ENCODE measurements around the gene KCNAB1. TPM values are rescaled to one million over a fixed set of nuclear protein-coding genes. Genes with fewer than 3 reads are reported as not detected.

KCNAB1 gene
- total RNA-seq, 2 donors from 2014 or later: 0.49 to 0.81 TPM

- H3K36me3 ChIP-seq (ENCODE audit: control insufficient read depth, insufficient read depth, low read length): peaks cover 44% of the 10 kb centered on the region
- no peak overlapping the region for H3K27ac ChIP-seq (ENCODE audit: low read depth, low read length)
- H3K27ac Mint-ChIP-seq: peak overlapping the region; percentile 98
- peaks cover 9% of the 10 kb centered on the region for H3K4me1 Mint-ChIP-seq
- H3K27me3 Mint-ChIP-seq (ENCODE audit: insufficient read depth): no peaks in the 10 kb centered on the region
- no peaks in the 10 kb centered on the region for H3K9me3 Mint-ChIP-seq
- H3K4me3 ChIP-seq (ENCODE audit: low read length): peak overlapping the region; percentile 88
- H3K9me3 ChIP-seq (ENCODE audit: control insufficient read depth, low read length): no peaks in the 10 kb centered on the region
- TF ChIP-seq, protein P1, sequence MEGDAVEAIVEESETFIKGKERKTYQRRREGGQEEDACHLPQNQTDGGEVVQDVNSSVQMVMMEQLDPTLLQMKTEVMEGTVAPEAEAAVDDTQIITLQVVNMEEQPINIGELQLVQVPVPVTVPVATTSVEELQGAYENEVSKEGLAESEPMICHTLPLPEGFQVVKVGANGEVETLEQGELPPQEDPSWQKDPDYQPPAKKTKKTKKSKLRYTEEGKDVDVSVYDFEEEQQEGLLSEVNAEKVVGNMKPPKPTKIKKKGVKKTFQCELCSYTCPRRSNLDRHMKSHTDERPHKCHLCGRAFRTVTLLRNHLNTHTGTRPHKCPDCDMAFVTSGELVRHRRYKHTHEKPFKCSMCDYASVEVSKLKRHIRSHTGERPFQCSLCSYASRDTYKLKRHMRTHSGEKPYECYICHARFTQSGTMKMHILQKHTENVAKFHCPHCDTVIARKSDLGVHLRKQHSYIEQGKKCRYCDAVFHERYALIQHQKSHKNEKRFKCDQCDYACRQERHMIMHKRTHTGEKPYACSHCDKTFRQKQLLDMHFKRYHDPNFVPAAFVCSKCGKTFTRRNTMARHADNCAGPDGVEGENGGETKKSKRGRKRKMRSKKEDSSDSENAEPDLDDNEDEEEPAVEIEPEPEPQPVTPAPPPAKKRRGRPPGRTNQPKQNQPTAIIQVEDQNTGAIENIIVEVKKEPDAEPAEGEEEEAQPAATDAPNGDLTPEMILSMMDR (conservative IDR thresholded peaks at IDR 0.05): no peak
- peaks cover 42% of the 10 kb centered on the region for H3K36me3 Mint-ChIP-seq (ENCODE audit: low read depth)
- no peaks in the 10 kb centered on the region for H3K4me1 ChIP-seq (ENCODE audit: control insufficient read depth, insufficient read depth, low read length)
- H3K27me3 ChIP-seq (ENCODE audit: control insufficient read depth, insufficient read depth, low read length, poor library complexity, severe bottlenecking): no peaks in the 10 kb centered on the region
- H3K4me3 Mint-ChIP-seq: peak overlapping the region; percentile 95
- H3K9ac ChIP-seq (ENCODE audit: extremely low read depth, low read length, poor library complexity, severe bottlenecking): peak overlapping the region; percentile 93
- peak; percentile 49 for DNase-seq
- WGBS, 2 experiments (ENCODE audit: insufficient coverage in 1 of 2, insufficient read length in 1 of 2): 33 to 50% methylated on average over 6 to 11 of the region's 11 CpGs
These were observed 433.5 kb downstream of the KCNAB1 start for GRCh38 chr3:156553705-156554356.

DNA sequence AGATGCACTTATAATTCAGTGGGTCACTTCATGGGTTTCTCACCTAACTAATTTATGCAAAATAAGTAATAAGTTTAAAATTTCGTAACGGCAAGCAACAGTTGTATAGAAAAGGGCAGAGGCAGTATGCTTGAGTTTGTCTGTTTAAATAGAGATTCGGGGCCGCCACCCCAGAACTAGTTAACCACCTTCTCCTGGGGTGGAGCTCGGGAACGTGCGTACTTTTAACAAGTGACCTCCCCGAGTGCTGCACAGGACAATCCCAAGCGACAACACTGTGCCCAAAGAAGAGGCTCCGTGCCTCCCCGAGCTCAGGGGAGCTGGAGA, 434.1 kb downstream of the KCNAB1 start:
- 0% methylated on average over 3 to 11 of the region's 11 CpGs for WGBS, 2 experiments (ENCODE audit: insufficient coverage in 1 of 2, insufficient read length in 1 of 2)
- H3K36me3 Mint-ChIP-seq (ENCODE audit: low read depth): peaks cover 36% of the 10 kb centered on the region
- peak overlapping the region; percentile 95 for H3K4me3 Mint-ChIP-seq
- no peaks in the 10 kb centered on the region for H3K27me3 Mint-ChIP-seq (ENCODE audit: insufficient read depth)
- H3K9ac ChIP-seq (ENCODE audit: extremely low read depth, low read length, poor library complexity, severe bottlenecking): peak overlapping the region; percentile 93
- H3K9me3 Mint-ChIP-seq: no peaks in the 10 kb centered on the region
- TF ChIP-seq, protein P1 (conservative IDR thresholded peaks at IDR 0.05): no peak
- H3K27me3 ChIP-seq (ENCODE audit: control insufficient read depth, insufficient read depth, low read length, poor library complexity, severe bottlenecking): no peaks in the 10 kb centered on the region
- no peak for DNase-seq
- H3K4me1 ChIP-seq (ENCODE audit: control insufficient read depth, insufficient read depth, low read length): no peaks in the 10 kb centered on the region
- peak overlapping the region; percentile 98 for H3K27ac Mint-ChIP-seq
- peaks cover 9% of the 10 kb centered on the region for H3K4me1 Mint-ChIP-seq
- H3K4me3 ChIP-seq (ENCODE audit: low read length): peak overlapping the region; percentile 88
- no peaks in the 10 kb centered on the region for H3K9me3 ChIP-seq (ENCODE audit: control insufficient read depth, low read length)
- peak overlapping the region; percentile 86 for H3K27ac ChIP-seq (ENCODE audit: low read depth, low read length)
- H3K36me3 ChIP-seq (ENCODE audit: control insufficient read depth, insufficient read depth, low read length): peaks cover 38% of the 10 kb centered on the region

DNA sequence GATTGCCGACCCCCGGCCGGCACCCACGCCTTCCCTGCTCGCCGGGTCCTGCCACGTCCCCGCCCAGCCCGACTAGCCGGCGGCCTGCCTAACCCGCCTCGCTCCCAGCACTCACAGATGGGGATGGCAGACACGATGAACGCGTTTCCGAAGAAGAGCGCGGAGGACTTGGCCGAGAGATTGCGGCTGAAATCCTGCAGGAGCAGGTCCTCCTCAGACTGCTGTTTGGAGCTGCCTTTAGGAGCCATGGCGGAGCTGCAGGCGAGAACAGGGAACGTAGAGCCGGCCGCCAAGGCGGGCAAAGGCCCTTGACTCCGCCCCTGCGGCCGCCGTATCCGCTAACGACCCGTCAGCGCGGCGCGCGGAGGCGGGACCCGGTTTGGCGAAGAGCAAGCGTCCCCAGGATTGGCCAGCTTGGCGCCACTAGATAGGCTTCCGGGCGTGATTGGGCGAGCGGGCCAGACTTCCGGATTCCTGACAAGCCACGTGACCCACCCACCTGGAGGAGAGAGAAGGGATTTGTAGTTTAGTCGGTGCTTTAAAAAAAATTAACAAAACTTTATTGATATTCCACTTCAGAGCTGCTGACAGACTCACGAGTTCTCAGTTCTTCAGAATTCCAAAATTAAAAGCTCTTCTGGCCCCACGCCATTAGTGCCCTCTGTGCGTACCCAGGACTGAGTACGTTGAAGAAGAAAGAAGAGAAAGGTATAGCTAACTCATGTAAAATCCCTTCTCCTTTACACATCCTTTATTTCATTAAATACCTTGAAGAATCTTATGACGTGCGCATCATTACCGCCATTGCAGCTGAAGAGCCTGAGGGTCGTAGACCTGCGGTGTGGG, 434.7 kb downstream of the KCNAB1 start, which contains the start of gene SSR3:
SSR3 (minus strand) TSS at position 276 of the 846 bp plus-strand sequence; CDS start at position 248, 28 bp downstream.
- H3K4me3 Mint-ChIP-seq: peak within 1 kb of the TSS; percentile 95
- H3K9ac ChIP-seq (ENCODE audit: extremely low read depth, low read length, poor library complexity, severe bottlenecking): peak within 1 kb of the TSS; percentile 93
- H3K36me3 ChIP-seq (ENCODE audit: control insufficient read depth, insufficient read depth, low read length): peaks cover 33% of the 10 kb centered on the region
- H3K9me3 Mint-ChIP-seq: no peaks in the 10 kb centered on the region
- H3K27ac Mint-ChIP-seq: peak within 1 kb of the TSS; percentile 98
- no peaks in the 10 kb centered on the region for H3K27me3 ChIP-seq (ENCODE audit: control insufficient read depth, insufficient read depth, low read length, poor library complexity, severe bottlenecking)
- peaks cover 9% of the 10 kb centered on the region for H3K4me1 Mint-ChIP-seq
- H3K4me1 ChIP-seq (ENCODE audit: control insufficient read depth, insufficient read depth, low read length): no peaks in the 10 kb centered on the region
- H3K27me3 Mint-ChIP-seq (ENCODE audit: insufficient read depth): no peaks in the 10 kb centered on the region
- no peaks in the 10 kb centered on the region for H3K9me3 ChIP-seq (ENCODE audit: control insufficient read depth, low read length)
- H3K36me3 Mint-ChIP-seq (ENCODE audit: low read depth): peaks cover 34% of the 10 kb centered on the region
- WGBS, 2 experiments (ENCODE audit: insufficient coverage in 1 of 2, insufficient read length in 1 of 2): 10 to 11% methylated on average over 22 to 59 of the region's 60 CpGs
- peak within 1 kb of the TSS; percentile 88 for H3K4me3 ChIP-seq (ENCODE audit: low read length)
- peak; percentile 99 for DNase-seq
- peak within 1 kb of the TSS; percentile 86 for H3K27ac ChIP-seq (ENCODE audit: low read depth, low read length)
- TF ChIP-seq, protein P1 (conservative IDR thresholded peaks at IDR 0.05): peak; percentile 57

All from endodermal cell (in vitro differentiated cells).